Stimulated activated CD8-positive, alpha-beta memory T cell treated with anti-CD3 and anti-CD28 coated beads, Interleukin-7, amount 100 ng/mL, for 24 hours (primary cell): ENCODE measurements around the gene CEP43.

ENCODE experiments used
- DNase-seq: peaks from one replicate; pipeline ENCODE4 v3.0.0-alpha.2; 2020; ENCODE audit warnings: low read depth

Gene CEP43, protein sequence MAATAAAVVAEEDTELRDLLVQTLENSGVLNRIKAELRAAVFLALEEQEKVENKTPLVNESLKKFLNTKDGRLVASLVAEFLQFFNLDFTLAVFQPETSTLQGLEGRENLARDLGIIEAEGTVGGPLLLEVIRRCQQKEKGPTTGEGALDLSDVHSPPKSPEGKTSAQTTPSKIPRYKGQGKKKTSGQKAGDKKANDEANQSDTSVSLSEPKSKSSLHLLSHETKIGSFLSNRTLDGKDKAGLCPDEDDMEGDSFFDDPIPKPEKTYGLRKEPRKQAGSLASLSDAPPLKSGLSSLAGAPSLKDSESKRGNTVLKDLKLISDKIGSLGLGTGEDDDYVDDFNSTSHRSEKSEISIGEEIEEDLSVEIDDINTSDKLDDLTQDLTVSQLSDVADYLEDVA

GRCh38 chr6:166999145-166999883, at the start of gene CEP43:
Gene CEP43 (plus strand): TSS chr6:166999397. CDS start chr6:166999413, 16 bp downstream.
- DNase-seq: peak; percentile 72

DNA sequence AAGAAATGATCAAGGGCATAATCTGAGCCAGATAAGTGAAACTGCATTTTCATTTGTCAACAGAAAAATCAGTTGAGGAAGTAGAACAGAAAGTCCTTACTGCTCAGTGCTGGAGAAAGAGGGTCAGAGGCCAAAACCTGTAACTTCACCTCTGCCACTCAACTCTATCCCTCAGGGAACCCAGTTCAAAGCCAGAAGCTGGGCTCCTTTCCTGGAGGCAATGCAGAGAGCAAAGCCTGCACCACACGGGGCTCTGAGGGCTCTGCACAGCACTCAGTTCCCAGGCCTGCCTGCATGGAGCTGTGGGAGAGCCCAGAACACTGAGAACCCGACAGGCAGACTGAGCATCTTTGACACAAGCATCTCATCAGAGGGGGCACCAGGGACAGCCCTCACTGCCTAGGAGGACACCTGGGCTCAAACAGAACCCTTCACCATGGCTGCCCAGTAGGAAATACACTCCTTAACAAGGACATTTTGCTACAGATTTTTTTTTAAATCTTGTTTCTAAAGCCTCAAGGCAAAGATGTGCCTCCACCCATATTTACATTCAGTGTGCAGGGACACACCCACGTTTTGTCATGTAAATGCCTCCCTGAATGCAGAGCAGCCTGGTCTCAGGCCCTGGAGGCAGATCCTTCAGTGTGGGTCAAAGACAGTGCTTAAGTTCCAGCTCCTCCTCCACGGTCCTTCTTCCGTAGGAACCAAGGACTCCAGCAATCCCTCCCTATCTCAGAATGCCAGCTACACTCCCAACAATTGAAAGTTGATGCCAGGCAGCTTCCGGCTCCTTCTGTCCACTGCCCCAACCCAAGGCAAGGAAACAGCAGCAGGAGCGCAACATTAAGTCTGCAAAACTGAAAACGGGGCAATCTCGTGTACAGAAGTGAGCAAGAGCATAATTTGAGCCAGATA, 49.4 kb upstream of the CEP43 start:
- no peak for DNase-seq

GRCh38 chr6:166950443-166950821, 48.8 kb upstream of the CEP43 start:
- DNase-seq: no peak

- peak; percentile 49 for DNase-seq
Observed at GRCh38 chr6:166950892-166951669, 48.1 kb upstream of the CEP43 start.

GRCh38 chr6:166951670-166952060, 47.5 kb upstream of the CEP43 start:
- DNase-seq: no peak

DNA sequence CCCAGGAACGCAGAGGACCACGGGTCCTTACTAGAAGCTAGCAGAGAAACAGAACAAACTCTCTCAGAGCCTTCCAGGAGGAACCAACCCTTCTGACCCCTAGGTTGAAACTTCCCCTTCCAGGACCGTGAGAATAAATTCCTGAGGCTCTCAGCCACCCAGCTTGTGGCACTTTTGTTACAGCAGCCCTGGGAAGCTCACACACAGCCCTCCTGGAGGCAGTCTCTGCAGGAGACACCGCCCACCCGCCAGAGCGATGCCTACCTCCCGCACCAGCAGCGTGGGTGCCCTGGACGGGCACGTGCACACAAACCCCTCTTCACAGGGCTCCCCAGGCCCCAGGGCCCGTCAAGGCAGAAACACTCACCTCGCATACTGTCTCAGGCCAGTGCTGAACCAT, 47.1 kb upstream of the CEP43 start:
- DNase-seq: no peak

GRCh38 chr6:166952567-166953486, 46.4 kb upstream of the CEP43 start:
- DNase-seq: no peak

- no peak for DNase-seq
Observed at GRCh38 chr6:166954118-166954713, 45.0 kb upstream of the CEP43 start.

GRCh38 chr6:166955121-166955864, 43.9 kb upstream of the CEP43 start:
- DNase-seq: no peak

DNA sequence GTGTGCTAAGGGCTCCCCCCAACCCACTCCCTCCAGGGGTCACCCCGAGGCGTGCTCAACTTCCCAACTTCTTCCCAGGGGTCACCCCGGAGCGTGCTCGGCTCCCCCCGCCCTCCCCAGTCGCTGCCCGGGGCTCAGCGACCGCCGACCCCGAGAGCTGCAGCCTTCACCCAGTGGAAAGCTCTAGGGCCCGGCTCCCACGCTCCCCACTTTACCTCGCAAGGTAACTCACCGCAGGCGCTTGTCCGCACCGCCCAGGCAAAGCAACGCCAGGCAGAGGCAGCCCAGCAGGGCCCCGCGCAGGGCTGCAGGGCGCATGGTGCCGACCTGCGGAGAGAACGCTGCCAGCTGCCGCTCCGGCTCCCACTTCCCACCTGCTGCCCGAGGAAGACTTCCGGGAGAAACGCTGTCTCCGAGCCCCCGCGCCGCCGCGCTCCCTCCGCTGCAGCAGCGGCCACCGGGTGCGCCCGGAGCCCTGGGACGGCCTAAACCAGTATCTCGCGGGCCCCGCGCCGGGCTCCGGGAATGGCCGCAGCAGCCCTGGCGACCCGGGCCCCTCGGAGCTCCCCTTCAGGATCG, 43.2 kb upstream of the CEP43 start:
- no peak for DNase-seq

DNA sequence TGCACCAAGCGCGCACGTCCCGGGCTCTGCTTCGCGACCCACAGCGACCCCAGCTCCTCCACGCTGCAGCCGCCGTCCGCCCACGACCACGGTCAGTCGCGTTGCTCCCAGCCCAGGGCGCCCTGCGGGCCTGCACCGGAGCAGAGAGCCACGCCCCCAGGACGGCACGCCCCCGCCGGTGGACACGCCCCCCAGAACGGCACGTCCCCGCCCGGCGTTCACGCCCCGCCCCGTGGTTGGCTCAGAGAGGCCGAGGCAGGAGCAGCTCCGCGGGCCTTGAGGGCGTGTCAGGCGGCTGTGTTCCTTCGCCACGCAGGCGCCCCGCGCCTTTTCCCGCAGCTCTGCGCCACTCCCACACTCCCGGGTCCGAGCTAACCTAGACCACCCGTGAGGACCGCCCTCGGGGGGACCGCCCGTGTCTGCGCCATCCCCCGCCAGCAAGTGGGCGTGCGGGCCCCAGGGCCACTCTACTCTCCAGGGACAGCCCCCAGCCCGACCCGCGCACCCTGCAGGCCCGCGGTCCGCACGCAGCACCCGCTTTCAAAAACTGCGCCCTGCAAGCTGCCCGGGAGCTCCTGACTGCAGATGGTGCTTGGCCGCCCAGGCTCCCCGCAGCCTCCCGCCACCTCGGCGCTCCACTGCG, 42.6 kb upstream of the CEP43 start, which contains the start of gene RNASET2:
TSS of gene RNASET2 (minus strand) at position 107 of the 643 bp plus-strand sequence. CDS start 368 bp downstream, outside the sequence.
- DNase-seq: peak; percentile 100

- DNase-seq: no peak
Observed at GRCh38 chr6:166957087-166957804, 42.0 kb upstream of the CEP43 start.

GRCh38 chr6:166957805-166958076, 41.5 kb upstream of the CEP43 start:
- no peak for DNase-seq

- no peak for DNase-seq
Observed at GRCh38 chr6:166958926-166959861, 40.0 kb upstream of the CEP43 start.

- no peak for DNase-seq
Observed at GRCh38 chr6:166959911-166960608, 39.1 kb upstream of the CEP43 start.

DNA sequence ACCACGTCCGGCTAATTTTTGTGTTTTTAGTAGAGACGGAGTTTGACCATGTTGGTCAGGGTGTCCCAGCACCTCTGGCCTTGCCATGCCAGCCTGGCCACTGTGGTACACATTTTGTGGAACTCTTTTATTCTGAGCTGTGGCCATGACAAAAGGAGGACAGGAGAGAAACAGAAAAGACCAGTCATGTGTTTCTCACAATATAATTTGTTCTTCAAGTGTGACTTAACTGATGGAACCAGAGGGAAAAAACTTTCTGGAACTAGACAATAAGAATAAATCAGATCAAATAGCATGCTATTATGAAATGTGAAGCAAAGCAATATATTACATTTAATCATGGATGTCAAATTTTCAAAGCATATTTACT, 38.6 kb upstream of the CEP43 start:
- no peak for DNase-seq
